NCI-H446 treated with DMSO at 0.1 percent for 48 hours (cell line): ENCODE results near the gene ORM1.

Experiments
- DNase-seq: peaks from one replicate; lab custom pipeline; 2025; lab: John Stamatoyannopoulos, UW

The ORM1 gene

GRCh38 chr9:114367366-114367765, 44.5 kb downstream of the ORM1 start:
- no peak for DNase-seq

GRCh38 chr9:114367772-114368569, 45.1 kb downstream of the ORM1 start:
- no peak for DNase-seq

GRCh38 chr9:114369216-114370130, 46.6 kb downstream of the ORM1 start:
- no peak for DNase-seq

GRCh38 chr9:114370251-114370967, 47.5 kb downstream of the ORM1 start:
- DNase-seq = no peak

GRCh38 chr9:114370968-114371320, 48.0 kb downstream of the ORM1 start:
- DNase-seq = no peak

- DNase-seq = no peak
These were observed 48.5 kb downstream of the ORM1 start for GRCh38 chr9:114371343-114371944.

- DNase-seq = no peak
These were observed 49.3 kb downstream of the ORM1 start for GRCh38 chr9:114371973-114372917.

- no peak for DNase-seq
These were observed 50.1 kb downstream of the ORM1 start for GRCh38 chr9:114372921-114373448.

- DNase-seq = no peak
These were observed 51.2 kb downstream of the ORM1 start for GRCh38 chr9:114373960-114374730.

GRCh38 chr9:114374936-114375335, 52.0 kb downstream of the ORM1 start:
- no peak for DNase-seq

GRCh38 chr9:114375386-114376175, 52.7 kb downstream of the ORM1 start:
- no peak for DNase-seq
